OCI-M2 (cell line): ENCODE data around the gene VIPR2.

Source experiments
- DNase-seq: peaks from one replicate; lab custom pipeline; 2025; ENCODE audit not compliant: unreplicated experiment; lab: John Stamatoyannopoulos, UW

VIPR2 gene

GRCh38 chr7:159158125-159158887 is 13.6 kb upstream of the VIPR2 start:
- DNase-seq, result no peak

GRCh38 chr7:159157714-159158113 is 13.0 kb upstream of the VIPR2 start:
- DNase-seq, result no peak

DNA sequence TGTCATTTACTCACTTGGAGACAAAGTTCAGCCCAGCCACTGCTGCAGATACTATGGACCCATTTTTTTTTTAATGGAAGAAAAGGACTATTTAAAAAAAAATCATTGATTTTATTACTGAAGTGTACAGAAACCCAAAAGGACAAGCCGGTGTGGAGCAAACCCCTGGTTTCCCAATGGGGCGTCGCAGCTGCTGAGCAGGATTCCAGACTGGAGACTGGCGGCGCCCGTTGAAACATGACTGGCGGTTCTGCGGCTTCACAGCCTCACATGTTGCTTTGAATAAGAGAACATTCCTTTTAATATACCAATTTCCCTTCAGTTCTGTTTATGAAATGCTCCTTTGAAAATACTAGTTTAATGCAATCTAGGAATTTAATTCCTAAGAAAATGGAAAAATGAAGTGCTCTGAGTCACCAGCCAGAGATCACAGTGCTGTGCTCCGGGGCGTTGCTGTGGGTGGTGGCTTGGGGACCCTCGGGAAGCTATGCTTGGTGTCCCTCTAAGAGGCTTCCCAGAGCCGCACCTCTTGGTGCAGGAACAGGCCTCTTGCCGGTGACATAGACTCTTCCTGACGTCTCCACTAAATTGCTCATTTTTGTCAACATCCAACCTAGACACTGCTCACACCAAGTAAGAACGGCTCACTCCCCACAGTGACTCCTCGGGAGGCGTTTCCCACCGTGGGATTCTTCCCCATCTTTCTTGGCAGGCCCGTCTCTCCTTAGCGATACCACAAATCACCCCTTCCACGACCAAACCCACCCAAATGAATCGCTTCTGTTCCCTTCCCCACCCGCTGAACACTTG is 12.0 kb upstream of the VIPR2 start:
- DNase-seq, result no peak

DNA sequence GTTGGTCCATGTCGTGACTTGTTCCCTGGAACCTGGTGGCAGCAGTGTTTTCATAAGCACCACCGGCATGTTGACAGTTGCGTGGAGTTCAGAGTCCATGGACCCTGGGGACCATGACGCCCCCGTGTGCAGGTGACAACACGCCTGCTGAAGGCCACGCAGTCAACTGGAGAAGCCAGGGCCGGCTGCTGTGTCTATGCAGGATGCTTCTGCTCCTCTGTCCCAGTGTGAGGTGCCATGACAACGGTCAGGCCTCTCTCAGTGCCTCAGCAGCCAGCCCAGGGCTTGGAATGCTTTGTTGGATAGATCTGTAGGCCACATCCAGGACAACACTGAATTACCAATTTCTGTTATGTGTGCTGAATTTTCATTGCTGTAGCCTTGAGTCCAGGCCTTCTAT is 10.7 kb upstream of the VIPR2 start:
- DNase-seq, result no peak

DNA sequence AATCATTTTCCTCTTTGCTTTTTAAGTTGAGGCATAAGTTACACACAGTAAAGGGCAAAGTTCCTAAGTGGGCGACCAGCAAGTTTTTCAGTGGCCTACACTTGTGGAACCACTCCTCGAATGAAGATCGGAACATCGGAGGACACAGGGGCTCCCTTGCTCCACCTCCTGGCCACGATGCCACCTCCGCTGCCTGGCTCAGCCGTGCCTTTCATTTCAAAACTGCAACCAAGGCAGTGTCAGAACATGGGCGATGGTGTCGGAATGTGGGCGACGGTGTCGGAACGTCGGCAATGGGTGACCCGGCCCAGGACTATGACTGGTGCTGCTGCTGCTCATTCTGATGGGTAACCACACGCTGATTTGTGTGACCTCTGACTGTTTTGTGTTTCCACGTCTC is 9.6 kb upstream of the VIPR2 start:
- no peak for DNase-seq

DNA sequence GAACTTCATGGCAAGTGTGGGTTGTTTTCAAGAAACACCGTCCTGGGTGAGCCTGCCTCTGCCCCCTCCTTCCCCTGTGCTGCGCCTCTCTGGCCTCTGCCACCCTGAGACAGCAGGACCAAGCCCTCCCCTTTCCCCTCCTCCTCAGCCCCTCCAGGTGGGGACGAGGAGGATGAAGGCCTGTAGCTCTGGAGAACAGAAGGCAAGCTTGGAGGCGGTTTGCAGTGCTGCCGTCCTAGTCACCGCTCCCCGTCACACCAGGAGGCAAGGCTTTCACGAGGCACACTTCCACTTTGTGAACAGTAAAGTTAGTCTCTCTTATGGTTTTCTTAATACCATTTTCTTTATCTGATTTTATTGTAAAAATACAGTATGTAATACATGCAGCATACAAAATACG is 8.8 kb upstream of the VIPR2 start:
- DNase-seq, result no peak

DNA sequence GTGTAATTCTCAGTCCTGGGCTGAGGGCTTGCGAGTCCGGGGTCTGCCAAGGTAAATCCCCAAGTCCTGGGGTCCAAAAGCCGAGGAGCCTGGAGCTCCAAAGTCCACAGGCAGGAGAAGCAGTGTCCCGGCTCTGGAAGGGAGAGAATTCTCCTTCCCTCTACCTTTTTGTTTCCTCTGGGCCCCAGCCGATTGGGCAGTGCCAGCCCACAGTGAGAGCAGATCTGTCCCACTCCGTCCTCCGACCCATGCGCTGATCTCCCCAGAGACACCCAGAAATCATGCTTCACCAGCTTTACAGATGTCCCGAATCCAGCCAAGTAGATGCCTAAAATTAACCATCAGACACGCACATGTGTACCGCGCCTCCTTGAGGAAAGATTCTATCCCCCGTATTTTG is 8.1 kb upstream of the VIPR2 start:
- DNase-seq, result no peak

GRCh38 chr7:159151231-159151630 is 6.6 kb upstream of the VIPR2 start:
- no peak for DNase-seq

DNA sequence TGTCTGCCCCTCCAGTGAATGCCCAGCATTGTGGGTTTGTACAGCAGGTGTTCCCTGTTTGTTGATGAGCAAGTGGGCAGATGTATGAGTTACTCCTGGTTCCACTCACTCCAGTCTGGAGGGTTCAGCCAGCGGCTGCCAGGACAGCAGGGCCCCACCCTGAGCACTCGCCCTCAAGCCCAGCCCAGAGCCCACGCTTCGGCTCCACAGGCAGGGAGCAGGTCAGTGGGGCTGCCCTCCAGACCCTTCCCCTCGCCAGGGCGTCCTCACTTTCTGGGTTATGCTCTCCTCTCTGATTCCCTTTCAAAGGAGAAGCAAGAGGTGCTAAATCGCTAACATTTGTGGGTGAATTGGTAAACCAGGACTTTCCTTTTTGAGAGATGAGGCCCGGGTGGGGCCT is 4.8 kb upstream of the VIPR2 start:
- no peak for DNase-seq

- no peak for DNase-seq
These were observed 4.0 kb upstream of the VIPR2 start for GRCh38 chr7:159148430-159149395.

GRCh38 chr7:159147687-159148086 is 3.0 kb upstream of the VIPR2 start:
- DNase-seq, result no peak

DNA sequence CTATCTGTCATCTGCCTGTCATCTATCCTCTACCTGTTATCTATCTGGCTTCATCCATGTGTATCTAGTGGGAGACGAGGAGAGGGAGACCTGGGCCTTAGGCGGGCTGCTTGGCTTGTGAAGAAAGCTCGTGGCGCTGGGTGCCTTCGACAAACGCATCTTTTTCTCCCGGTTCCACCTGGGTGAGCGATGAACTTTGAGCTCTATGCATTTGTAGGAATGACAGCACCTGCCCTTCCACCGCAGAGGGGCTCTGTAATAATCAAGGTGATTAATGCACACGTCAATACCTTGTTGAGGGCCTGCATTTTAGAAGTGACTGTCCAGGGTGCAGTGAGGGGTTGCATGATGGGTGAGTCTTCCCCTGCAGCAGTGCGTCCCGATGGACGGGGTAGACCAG is 2.6 kb upstream of the VIPR2 start:
- DNase-seq, result no peak

DNA sequence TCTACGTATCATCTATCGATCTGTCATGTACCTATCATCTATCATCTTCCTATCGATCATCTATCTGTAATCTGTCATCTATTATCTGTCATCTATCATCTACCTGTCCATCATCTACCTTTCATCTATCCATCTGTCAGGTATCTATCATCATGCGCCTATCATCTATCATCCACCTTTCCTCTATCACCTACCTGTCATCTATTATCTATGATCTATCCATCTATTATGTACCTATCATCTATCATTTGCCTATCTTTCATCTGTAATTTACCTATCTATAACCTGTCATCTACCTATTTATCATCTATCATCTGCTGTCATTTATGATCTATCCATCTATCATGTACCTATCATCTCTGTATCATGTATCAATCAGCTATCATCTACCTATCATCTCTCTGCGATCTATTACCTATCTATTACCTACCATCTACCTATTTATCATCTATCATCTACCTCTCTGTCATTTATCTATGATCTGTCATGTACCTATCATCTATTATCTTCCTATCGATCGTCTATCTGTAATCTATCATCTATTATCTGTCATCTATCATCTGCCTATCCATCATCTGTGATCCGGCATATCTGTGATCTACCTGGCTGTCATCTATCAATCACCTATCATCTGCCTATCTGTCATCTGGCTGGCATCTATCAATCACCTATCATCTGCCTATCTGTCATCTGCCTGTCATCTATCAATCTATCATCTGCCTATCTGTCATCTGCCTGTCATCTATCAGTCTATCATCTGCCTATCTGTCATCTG is 1.6 kb upstream of the VIPR2 start:
- DNase-seq, result no peak

DNA sequence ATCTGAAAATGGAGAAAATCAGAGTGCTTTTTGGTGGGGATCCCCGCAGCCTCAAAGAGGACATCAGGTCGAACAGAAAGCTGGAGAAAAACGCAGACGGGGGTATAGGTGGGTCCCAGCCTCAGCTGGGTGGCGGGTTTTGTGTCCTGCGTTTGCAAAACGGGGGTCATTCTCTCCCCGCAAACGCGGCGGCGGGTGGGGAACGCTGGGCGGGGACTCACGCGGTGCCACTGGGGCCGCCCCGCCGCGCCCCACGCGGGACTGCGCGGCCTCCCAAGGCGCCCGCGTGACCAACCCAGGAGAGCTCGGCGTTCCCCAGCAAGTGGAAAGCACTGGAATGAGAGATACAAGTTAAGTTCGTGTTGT is 806 bp upstream of the VIPR2 start:
- no peak for DNase-seq

GRCh38 chr7:159143780-159144757 is 598 bp downstream of the VIPR2 start:
- DNase-seq, result no peak

DNA sequence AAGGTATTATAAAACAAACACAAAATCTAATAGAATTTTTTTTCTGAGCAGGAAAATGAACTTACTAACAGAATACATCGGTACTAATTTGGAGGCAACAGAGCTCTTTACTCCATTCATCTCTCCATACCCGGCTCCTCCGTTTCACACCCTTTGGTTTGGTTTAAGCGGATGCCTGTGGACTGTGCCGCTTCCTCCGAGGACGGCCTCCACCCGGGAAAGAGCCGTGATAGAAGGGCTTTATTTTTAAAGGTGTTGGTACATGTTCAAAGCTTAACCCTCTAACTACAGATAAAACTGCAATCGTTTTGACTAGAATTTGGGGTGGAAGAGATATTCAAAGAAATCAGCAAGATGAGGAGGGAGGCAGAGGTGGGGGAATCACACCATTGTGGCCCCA is 1.9 kb downstream of the VIPR2 start:
- DNase-seq, result no peak

- no peak for DNase-seq
These were observed 2.5 kb downstream of the VIPR2 start for GRCh38 chr7:159142199-159142598.

DNA sequence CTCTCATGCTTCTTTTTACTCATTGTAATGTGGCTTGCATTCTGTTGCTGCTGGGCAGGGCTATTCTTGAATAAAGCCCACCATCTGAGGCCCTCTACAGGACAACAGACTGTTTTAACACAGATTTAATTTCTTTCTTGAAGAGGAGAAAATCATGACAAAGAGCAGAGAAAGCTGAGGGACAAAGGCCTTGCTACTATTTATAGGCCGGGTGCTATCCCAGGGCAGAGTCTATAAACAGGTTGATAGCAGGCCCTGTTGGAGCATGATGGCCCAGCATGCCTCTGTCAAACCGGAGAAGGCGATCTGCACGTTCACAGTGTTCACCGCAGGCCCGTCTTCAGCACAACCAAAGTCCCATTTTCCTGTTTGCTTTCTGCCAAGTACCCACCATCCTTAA is 3.0 kb downstream of the VIPR2 start:
- DNase-seq, result no peak

DNA sequence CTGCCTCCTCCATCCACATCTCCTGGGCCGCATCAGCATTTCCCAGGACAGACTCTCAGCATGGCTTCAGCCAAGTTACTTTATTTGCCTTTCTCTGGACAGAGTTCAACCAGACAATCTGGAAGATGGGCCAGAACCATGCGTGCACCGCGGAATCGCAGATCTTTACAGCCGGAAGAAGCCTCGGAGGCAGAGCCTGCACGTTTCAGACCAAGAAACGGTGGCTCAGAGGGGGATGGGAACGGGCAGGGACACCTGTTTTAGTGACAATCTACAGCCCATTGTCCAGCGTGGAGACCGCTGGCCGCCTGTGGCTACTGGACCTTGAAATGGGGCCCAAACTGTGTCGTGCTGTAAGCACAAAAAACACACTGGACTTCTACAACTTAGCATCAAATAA is 3.5 kb downstream of the VIPR2 start:
- no peak for DNase-seq
